ENCODE data around the gene LMAN1. TPM values are rescaled to one million over a fixed set of nuclear protein-coding genes. Genes with fewer than 3 reads are reported as not detected.

LMAN1 gene
- total RNA-seq, 3 donors from 2014 or later: 42.7 to 54.1 (median 48.5) TPM

DNA sequence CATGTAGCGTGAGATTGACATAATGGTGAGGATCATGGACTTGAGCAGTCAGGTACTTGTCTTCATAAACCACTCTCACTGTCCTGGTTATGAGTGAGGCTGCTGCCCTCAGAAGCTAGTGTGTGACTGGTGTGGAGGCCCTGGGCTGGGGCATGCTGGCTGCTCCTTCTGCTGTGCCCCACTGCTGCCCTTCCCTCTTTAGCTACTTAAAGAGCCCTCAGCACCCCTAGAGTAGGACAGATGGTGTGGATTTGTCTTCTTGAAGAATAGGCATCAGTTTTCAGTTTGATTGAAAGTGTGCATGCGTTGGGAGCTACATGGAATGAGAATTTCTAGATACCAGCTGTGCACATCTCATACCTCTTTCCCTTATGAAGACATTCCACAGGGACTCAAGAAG, 56.1 kb downstream of the LMAN1 start:
- H3K4me1 ChIP-seq (ENCODE audit: low read depth): no peaks in the 10 kb centered on the region
- no peak overlapping the region for H3K4me3 ChIP-seq
- ATAC-seq (no peak), DNase-seq (no peak)
- H3K36me3 ChIP-seq (ENCODE audit: low read depth): no peaks in the 10 kb centered on the region
- no peaks in the 10 kb centered on the region for H3K9me3 ChIP-seq
- TF ChIP-seq, protein P1, sequence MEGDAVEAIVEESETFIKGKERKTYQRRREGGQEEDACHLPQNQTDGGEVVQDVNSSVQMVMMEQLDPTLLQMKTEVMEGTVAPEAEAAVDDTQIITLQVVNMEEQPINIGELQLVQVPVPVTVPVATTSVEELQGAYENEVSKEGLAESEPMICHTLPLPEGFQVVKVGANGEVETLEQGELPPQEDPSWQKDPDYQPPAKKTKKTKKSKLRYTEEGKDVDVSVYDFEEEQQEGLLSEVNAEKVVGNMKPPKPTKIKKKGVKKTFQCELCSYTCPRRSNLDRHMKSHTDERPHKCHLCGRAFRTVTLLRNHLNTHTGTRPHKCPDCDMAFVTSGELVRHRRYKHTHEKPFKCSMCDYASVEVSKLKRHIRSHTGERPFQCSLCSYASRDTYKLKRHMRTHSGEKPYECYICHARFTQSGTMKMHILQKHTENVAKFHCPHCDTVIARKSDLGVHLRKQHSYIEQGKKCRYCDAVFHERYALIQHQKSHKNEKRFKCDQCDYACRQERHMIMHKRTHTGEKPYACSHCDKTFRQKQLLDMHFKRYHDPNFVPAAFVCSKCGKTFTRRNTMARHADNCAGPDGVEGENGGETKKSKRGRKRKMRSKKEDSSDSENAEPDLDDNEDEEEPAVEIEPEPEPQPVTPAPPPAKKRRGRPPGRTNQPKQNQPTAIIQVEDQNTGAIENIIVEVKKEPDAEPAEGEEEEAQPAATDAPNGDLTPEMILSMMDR (IDR thresholded peaks at IDR 0.05): no peak
- intact Hi-C loops (cut with DNase I, micrococcal nuclease): no loop called here

DNA sequence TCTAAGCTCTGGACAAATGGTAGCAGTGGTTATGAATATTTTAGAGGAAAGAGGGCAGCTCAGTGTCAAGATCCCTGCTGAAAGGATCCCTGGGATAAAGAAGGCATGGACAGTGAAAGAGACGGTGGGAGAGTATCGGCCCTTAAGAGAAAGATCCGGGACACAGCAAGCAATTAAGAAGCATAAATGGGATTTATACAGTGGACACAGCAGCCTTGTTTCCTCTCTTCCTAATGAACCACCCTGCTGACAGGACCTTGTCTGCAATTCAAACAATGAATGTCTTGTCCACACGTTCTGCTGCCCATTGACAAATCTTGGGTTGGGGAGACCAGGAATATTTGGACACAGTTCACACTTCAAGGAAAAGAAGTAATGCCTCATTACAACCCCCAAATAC, 57.1 kb downstream of the LMAN1 start:
- Histone ChIP-seq H3K4me3 (no peak overlapping the region), H3K4me1 (ENCODE audit: low read depth) (no peaks in the 10 kb centered on the region), H3K36me3 (ENCODE audit: low read depth) (no peaks in the 10 kb centered on the region), H3K9me3 (no peaks in the 10 kb centered on the region)
- no peak for ATAC-seq
- intact Hi-C loops (cut with DNase I, micrococcal nuclease): no loop called here
- no peak for DNase-seq
- TF ChIP-seq, protein P1 (IDR thresholded peaks at IDR 0.05): no peak

GRCh38 chr18:59300676-59301285, 58.3 kb downstream of the LMAN1 start:
- intact Hi-C loops (cut with DNase I, micrococcal nuclease): no loop called here
- H3K36me3 ChIP-seq (ENCODE audit: low read depth): no peaks in the 10 kb centered on the region
- TF ChIP-seq, protein P1 (IDR thresholded peaks at IDR 0.05): no peak
- H3K4me1 ChIP-seq (ENCODE audit: low read depth): no peaks in the 10 kb centered on the region
- no peak for ATAC-seq
- H3K4me3 ChIP-seq: no peak overlapping the region
- no peak for DNase-seq
- H3K9me3 ChIP-seq: no peaks in the 10 kb centered on the region

GRCh38 chr18:59298871-59299270, 60.2 kb downstream of the LMAN1 start:
- TF ChIP-seq, protein P1 (IDR thresholded peaks at IDR 0.05): no peak
- Histone ChIP-seq H3K4me3 (no peak overlapping the region), H3K36me3 (ENCODE audit: low read depth) (no peaks in the 10 kb centered on the region), H3K4me1 (ENCODE audit: low read depth) (no peaks in the 10 kb centered on the region), H3K9me3 (no peaks in the 10 kb centered on the region)
- intact Hi-C loops (cut with DNase I, micrococcal nuclease): no loop called here
- ATAC-seq (no peak), DNase-seq (no peak)

- no peaks in the 10 kb centered on the region for H3K36me3 ChIP-seq (ENCODE audit: low read depth)
- intact Hi-C loops (cut with DNase I, micrococcal nuclease): no loop called here
- no peak for DNase-seq
- H3K4me3 ChIP-seq: no peak overlapping the region
- TF ChIP-seq, protein P1 (IDR thresholded peaks at IDR 0.05): no peak
- no peak for ATAC-seq
- no peaks in the 10 kb centered on the region for H3K9me3 ChIP-seq
- H3K4me1 ChIP-seq (ENCODE audit: low read depth): no peaks in the 10 kb centered on the region
Measured at GRCh38 chr18:59293317-59293716, 65.7 kb downstream of the LMAN1 start.

DNA sequence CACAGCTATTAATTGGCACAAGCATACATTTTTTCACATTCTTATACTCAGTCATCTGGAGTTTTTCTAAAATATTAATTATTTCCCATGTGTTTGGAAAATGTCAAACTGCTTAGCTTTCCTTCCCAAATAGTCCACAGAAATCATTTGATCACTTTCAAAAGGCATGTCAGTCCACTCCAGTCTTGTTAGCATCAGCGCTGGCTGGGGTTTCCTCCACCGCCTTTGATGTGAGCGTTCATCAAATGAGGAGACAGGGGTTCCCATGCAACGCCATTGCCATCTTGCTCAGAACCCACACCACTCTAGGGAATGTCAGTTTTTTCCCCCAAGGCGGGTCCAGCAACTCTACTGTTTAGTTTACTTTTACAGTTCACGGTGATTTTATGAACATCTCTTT, 72.7 kb downstream of the LMAN1 start:
- DNase-seq (no peak), ATAC-seq (no peak)
- Histone ChIP-seq H3K9me3 (no peaks in the 10 kb centered on the region), H3K36me3 (ENCODE audit: low read depth) (no peaks in the 10 kb centered on the region), H3K4me3 (no peak overlapping the region), H3K4me1 (ENCODE audit: low read depth) (no peaks in the 10 kb centered on the region)
- TF ChIP-seq, protein P1 (IDR thresholded peaks at IDR 0.05): no peak
- intact Hi-C loops (cut with DNase I, micrococcal nuclease): no loop called here
